Activated T-cell treated with anti-CD3 and anti-CD28 coated beads for 1 hour (primary cell): ENCODE measurements around the gene RPTOR.

Source experiments
- DNase-seq: peaks from one replicate; pipeline ENCODE4 v3.0.0-alpha.2; 2020; ENCODE audit warnings: low read depth

Gene RPTOR

DNA sequence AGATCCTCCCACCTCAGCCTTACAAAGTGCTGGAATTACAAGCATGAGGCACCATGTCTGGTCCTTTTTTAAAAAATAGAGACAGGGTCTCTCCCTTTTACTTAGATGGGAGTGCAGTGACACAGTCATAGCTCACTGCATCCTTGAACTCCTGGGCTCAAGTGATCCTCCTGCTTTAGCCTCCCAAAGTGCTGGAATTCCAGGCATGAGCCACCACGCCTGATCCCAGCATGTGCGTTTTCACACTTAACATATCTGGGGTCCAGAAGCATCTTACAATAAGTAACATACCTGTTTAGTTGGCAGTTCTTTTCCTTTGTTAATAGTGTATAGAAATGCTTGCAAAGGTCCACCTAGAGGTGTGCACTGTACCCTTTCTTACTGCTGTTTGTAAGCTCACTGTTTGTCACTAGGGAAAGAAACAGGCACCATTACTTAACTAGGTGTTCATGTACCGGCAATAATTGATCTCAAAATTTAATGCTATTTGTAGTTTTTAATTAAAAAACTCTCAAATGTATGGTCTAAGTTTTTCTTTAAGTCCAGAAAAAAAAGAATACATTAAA is 221.7 kb downstream of the RPTOR start:
- no peak for DNase-seq

DNA sequence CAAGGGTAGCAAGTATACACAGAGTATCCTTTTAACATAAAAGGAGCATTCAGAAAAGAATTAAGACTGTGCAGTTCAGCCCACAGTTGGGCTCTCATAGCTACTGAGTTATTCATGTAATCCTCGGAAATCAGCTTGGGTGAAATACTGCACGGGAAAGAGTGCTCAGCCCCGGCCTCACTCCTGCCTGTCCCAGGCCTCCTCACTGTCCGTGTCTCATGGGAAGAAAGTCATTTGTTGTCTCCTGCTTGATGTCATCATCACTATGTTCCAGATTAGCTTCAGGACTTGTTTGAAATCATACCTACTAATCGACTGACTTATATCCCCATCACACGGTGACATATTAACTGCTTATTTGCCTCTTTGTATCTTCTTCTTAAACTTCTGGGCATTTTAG is 223.8 kb downstream of the RPTOR start:
- no peak for DNase-seq

DNA sequence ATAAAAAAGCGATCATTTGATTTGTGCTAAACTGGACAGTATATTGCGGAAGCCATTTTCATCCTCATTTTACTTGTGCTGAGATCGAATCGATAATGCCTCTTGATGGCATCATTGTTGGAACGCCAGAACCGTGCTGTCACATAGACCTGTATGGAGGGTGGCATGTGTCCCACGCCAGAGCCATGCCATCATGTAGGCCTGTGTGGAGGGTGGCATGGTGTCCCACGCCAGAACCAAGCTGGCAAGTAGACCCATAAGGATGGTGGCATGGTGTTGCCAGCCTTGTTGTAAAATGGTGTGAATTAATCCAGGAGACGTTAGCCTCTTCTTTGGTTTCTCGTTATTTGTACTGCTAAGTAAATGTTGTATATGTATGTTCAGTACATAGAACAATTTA is 224.3 kb downstream of the RPTOR start:
- no peak for DNase-seq

DNA sequence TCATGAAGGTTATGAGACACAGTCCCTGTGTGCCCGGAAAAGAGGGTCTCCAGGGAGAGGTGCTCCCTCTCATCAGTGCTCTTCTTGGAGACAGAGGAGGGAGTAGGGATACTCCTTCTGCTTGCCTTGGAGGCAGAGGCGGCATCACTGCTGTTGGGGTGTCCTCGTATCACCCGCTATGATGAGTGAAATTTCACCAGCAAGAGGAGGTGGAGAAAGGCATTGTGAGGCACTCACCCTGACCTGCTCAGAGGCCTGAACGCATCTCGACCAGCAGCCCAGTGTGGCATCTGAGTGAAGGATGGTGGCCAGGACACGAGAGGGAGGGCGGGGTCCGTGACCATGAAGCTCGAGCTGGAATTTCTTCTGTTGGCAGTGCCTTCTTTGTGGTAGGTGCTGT is 224.9 kb downstream of the RPTOR start:
- no peak for DNase-seq

DNA sequence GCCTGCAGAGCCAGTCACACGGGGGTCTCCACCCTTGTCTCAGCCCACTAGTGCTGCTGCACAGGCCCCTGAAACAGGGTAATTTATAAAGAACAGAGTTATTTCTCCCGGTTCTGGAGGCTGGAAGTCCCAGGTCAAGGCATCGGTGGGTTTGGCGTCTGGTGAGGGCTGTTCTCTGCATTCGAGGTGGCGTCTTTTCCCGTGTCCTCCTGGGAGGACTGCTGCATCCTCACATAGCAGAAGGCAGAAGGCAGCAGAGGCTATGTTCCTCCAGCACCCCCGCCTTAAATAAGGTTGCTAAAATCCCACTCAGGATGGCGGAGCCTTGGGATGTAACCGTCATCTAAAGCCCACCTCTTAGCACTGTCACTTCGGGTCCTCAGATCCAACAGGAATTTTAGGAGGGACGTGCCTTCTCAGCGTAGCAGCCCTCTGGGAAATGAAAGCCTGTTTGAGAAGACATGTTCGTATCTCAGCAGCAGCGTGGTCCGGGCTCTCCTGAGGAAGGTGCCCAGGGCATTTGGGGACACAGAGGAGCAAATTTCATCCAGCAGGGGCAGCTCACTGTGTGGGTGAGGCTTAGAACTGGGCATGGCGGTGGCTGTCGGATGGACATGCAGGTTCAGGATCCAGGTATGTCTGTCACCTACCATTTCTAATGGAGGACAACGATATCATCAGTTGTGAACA is 225.4 kb downstream of the RPTOR start:
- DNase-seq, result no peak

DNA sequence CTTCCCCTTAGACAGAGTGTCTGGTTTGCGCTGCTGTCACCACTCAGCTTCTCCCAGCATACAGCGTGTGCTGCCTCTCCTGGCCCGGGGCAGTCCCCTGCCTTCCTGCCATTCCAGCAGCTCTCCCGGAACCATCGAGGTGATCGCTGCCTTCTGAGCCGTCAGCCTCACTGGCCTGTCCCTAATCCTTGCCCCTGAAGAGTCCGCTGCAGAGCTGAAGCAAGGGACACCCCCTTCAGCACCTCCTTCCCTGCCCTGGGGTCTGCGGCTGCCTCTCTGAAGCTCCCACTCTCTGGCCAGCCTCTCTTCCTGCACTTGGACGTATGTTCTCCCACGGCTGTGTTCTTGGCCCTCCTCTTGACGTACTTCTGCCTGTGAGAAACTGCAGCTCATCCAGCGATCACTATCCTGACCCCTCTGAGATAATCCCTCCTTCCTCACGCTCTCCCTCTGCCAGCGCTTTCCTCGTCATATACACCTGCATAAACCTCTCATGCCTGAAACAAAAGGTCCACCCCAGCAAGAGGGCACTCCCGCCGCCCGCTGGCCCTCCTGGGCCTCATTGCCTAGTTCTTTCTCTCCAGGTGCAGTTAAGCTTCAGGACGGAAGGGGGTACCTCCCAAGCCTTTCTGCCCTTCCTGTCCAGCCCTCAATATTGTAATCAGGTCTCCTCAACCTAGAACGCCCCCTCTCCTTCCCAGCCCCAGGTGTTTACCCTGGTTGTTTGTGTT is 226.4 kb downstream of the RPTOR start:
- DNase-seq, result no peak

DNA sequence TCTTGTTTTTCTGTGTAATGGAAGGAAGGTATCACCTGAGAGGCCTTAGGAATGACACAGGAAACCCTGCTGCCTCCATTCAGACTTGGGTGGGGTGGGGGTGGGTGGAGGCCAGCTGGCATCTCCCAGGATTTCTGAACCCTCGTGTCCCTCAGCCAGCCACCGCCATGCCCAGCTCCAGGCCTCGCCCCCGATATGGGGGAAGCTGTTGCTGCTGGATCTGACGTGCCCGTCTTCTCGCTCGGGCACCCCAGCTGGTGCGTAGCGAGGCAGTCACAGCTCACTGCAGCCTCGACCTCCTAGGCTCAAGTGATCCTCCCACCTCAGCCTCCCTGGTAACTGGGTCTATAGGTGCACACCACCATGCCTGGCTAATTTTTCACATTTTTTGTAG is 227.0 kb downstream of the RPTOR start:
- no peak for DNase-seq

DNA sequence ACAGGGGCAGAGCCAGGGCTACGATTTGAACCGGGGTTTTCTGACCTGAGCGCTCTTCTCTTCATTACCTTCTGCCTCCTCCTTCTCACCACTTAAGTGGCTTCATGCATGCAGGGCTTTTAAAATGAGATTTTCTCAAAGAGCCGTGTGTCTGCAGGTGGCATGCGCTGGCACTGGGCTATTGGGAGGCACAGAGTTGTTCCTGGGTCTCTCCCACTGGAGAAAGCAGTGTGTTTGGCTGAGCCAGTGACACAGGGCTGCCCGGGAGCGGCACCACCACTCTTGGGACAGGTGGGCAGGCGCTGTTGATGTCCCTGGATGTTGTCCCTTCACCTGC is 228.2 kb downstream of the RPTOR start:
- DNase-seq, result no peak

DNA sequence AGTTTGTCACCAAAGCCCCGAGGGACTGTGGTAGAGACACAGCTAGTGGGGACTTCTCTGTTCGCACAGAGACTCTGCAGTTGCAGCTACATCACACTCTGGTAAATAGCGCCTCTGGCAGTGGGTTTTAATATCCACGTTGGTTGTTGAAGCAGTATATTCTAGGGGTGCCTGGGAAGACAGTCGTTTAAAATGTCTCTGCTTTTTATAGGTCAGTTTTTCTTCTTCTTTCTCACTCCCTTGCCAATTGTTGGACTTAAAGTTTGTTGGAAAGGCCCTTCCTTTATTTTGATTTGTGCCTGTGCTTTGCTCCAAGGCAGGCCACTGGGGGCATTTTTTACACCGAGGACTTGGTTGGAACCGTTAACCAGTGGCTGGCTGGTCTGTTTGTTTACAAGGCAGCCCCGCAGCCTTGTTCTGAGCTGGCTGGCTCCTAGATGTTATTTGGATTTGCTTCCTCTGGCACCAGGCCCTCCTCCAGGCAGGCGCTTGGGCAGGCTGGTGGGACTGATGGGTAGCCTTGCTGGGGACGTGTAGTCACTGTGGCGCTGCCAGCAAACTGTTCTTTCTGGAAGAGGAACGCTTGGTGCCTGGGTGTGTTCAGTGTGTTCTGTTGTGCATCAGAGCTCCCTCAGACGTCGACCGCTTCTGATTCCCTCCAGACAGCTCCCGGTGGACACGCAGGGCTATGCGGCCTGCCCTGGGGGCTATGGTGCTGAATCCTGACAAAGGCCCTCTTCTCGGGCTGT is 228.8 kb downstream of the RPTOR start:
- no peak for DNase-seq

DNA sequence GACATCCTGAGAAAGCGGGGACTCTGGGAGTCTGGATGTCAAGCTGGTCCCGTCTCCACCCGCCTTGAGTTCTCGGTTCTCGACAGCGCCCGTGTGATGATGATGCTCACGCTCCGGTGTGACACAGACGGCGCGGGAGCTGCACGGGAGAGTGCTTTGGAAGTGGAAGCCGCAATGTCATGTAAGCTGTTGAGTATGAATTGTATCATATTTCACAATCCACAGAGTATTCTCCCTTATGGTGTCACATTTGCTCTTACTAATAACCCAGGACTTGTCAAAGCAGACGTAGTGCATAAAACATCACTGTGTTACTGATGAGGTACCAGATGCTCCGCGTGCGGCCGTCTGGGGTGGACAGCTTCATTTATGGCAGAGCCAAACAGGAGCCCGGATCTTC is 229.5 kb downstream of the RPTOR start:
- DNase-seq, result no peak

DNA sequence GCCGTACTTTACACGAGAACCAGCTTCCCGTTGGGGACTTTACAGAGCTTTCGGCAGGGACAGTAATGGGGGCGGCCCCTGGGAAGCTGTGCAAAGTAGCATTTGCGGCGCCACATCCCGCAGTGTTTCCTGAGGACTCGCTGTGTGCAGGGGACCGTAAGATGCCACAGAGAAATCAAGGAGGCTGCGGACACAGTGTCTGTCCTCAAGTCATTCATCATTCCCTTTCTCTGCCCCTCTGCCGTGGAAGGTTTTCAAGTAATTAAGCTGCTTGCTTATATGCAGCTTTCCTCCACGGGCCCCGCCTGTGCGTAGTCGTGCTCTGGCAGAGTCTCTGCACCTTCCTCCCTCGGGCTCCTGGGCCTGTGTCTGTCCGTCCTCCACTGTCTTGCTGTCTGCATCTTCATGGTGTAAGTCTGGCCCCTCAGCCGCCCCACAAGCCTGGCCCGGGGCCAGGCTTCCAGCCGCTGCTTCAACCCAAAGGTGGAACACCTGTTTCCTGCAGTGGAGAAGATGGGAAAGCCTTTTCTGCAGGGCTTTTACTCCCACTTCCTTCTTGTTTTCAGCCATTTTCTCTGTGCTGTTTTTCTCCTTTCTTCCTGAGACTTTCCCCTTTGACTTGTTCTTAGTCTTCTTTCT is 230.1 kb downstream of the RPTOR start:
- DNase-seq, result no peak

DNA sequence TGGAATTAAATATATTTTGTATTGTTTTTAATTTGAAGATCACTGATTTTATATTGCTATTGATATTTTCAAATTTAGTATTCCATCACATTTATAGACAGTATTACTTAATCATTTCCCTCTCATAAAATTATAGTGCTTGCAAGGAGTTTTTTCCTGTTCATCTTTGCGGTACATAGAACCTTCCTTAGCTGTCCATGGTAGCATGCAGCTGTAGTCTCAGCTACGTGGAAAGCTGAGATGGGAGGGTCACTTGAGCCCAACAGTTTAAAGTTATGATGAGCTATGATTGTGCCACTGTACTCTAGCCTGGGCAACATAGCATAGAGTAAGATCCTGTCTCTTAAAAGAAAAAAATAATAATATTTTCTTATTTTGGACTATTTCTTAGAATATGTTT is 231.2 kb downstream of the RPTOR start:
- DNase-seq, result no peak

DNA sequence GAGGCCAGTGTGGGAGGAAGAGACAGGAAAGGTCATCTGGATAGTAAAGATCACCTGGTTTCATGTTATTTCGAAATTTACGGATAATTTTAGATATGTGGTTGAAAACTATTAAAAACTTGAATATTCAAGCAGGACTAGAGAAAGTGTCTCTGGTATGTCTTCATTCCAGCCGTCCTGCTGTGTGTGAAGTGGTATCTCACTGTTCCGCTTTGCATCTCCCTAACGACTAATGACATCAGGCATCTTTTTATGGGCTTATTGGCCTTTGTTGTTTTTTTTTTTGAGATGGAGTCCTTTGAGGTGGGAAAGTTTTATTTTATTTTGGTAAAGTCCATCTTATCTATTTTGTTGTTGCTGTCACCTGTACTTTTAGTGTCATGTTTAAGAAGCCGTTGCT is 232.6 kb downstream of the RPTOR start:
- DNase-seq, result no peak

DNA sequence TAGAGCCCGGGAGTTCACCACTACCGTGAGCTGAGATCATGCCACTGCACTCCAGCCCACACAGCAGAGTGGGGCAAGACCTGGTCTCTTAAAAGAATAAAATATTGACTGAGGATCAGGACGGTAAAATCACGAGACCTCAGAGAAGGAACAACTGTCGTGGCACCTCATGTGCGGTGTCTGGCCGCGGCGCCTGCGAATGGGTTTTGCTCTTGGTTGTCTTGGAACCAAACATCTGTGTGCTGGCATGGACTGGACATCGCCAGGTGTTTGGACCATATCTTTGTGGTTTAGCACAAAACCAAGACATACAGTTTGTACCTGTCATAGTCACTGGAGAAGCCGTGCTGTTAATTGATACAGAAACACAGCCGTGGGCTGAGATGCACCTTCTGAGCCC is 234.1 kb downstream of the RPTOR start:
- no peak for DNase-seq

DNA sequence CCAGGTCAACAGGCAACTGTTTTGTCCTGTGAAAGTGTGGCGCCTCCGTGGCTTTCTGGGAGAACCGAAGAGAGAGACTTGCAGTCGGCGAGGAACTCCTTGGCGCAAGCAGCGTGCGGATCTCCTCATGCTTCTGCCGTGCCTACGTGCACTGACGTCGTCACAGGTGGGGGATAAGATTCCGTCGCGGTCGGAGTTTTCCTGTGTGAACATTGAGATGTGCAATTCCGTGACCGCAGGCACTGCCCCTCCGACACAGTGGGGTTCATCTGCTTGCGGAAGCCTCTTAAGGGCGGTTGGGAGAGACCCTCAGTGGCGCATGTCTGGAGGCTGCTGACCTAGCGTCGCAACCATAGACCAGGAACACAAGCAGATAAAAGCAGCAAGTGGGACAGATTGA is 234.7 kb downstream of the RPTOR start:
- DNase-seq, result no peak

DNA sequence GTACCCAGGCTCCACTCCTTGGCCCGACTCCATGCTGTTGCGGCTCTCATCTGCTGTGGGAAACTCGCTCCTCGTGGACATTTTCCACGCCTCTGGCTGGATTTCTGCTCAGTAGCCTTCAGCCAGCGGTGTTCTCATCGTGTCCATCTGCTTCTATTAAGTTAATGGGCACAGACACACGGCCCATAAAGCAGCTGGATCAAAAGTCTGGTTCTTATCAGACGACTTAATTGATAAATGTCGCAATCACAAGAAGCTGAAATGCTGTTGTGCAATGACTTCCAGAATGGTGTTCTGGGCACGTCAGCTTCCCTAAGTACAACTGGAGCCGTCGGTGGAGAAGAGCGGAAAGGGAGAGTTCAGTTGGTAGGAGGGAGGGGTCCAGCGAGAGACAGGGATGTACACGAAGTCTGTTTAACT is 235.3 kb downstream of the RPTOR start:
- no peak for DNase-seq

DNA sequence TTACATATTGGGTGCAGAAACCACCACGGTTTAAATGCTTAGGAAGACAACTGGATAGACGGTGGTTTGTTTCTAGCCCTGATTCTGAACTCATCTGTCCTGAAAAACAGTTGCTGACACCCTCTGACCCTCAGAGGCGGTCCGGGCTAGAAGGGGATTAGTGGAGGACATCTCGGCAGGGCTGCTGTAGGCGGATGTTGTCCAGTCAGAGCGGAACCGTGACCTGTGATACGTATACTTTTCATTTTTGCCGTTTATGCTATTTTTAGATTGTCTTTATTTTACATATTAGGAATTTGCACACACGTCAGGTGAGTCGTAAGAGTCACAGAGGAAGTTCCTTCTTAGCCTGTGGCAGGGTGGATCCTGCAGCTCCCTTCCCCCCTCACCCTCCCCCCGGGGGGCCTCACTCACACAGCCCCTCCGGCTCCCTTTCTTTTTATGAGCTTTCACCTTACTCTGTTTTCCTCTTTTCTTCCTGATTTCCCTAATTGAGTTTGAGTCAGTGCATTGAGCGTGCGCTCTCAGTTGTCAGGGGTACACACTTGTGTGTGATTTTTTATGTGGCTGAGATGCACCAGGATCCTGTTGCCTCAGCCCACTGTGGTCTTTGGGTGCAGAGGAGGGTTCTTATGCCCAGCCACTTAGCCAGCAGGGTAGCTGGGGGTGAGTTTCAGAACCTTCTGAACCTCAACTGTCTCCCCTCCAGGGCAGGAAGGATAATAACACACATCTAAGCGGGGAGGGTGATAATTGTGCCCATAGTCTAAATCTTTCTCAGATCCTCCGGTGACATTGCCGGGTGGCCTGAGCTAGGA is 236.0 kb downstream of the RPTOR start:
- DNase-seq, result no peak

DNA sequence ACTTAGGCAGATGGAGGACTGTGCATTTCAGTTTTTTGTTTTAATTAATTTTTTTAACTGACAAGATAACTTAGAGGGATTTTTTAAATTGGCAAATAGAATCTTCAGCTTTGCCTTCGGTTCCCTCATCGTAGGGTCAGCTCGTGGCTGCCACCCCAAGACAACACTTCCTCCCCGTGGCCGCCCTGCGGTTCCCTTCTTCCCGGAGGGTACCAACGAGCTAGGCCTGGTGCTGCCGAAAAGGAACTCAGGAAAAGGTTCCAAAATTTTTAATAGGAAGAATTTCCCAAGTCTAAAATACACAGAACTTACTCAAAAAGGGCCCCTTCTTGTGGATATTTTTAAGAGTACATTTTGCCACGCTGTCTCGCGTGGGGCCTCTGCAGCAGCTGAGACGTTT is 236.6 kb downstream of the RPTOR start:
- no peak for DNase-seq

DNA sequence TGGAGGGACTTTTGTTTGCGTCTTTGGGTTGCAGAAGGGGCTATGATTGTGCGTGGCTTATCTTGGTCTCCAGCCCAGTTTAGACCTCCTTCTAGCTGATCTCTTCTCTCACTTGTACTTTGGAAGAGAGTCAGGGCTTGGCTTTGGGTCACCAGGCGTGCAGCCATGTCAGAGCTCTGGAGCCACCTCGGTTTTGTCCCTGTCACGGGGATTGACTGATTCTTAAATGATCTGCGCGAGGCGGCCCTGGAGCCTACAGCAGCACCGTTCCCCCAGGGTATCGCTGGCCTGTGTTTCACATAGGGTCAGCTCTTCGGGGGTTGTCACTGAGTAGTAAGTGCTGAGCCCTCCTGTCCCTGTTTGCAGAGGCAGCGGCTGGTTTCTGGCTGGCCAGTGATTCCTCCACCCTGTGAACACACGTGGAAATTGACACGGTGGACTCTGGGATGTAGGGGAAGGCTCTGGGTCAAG is 237.2 kb downstream of the RPTOR start:
- no peak for DNase-seq

DNA sequence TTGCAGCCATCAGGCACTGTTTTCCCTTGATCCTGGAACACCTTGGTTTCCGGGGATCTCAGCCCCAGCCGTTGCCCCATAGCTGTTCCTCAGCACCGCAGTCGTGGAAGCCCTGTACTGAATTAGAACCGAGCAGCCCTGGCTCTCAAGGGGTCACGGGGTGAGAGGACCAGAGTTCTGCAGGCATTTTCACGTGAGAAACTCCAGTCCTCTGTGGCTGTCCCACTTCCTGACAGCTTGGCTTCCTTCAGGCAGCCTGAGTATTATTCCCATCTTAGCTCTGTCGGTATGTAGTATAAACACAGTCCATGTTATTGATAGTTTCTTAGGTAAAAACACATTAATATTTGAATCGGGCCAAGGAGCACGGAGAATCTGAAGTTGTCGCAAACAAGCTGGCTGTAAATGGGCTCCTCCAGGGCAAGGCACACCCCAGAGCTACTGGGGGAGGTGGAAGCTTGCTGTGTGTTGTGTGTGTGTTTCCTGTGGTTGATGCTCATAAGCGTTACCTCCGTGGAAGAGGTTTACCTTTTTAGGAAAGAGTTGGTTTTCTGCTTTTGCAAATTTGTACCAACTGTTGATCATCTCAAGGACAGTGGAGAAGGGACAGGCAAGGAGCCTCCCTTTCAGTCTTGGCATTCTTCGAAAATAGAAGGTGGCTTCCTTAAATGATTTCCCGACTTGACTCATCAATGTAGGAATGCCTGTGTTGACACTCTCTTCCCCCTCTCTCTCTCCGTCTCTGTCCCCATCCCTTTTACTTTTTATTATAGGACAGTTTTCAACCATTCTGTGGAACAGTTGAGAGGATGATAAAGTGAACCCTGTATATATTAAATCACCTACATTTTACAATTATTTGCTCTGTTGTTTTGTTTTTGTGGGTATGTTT is 238.1 kb downstream of the RPTOR start:
- DNase-seq, result no peak

DNA sequence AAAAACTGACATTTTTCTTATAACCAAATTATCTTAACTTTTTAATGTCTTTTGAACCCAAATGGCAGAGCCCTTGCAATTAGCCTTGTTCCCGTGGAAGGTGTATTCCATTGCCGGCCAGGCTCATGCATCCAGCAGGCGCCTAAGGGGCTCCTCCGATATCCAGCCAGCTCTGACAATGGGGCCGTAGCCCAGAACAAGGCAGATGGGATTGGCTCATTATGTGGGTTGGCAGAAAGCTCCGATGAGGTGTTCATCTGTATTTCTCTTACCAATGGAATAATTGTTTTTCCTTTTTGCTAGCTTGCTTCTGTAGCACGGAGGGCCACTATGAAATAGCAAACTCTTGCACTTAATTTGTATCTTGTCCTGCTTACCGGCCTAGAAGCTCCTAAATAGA is 238.8 kb downstream of the RPTOR start:
- no peak for DNase-seq
